CD4-positive, alpha-beta T cell (primary cell): Measurements from ENCODE around the gene BFAR. TPM values are rescaled to one million over a fixed set of nuclear protein-coding genes. Genes with fewer than 3 reads are reported as not detected.

ENCODE experiments used
- total RNA-seq, 174 experiments: library from RNA in 2 of 174; stranded (reverse) in 2 of 174; gene quantifications; one replicate each; pipeline ENCODE4 v1.2.3 and lab custom pipeline; 2021 to 2026

The BFAR gene
- total RNA-seq, 2 experiments from 2014 or later, result 36.9 to 37.6 TPM

Other genes with a start within 250 kb of the BFAR start
- 10 to 100 TPM; 27.4 to 28.2 TPM for gene PARN, start 2.7 kb upstream of the BFAR start, total RNA-seq
- not detected for gene PLA2G10, start 61.4 kb downstream of the BFAR start, total RNA-seq
- gene NPIPA3, start 70.5 kb downstream of the BFAR start, total RNA-seq, result 1 to 10 TPM; 1.6 to 2.3 TPM
- gene NPIPA2, start 109.6 kb downstream of the BFAR start, total RNA-seq, result 1 to 10 TPM; 1.4 to 2.2 TPM
- gene NOMO1, start 200.8 kb downstream of the BFAR start, total RNA-seq, result 10 to 100 TPM; 22.0 to 27.7 TPM